Lower lobe of right lung (tissue), 2 donors: ENCODE data around the gene FOXP1. TPM values are rescaled to one million over a fixed set of nuclear protein-coding genes. Genes with fewer than 3 reads are reported as not detected.

Source experiments
- ATAC-seq, 2 donors: fragments of 200-7000 bp; cut with Tn5 transposase; one replicate each; pipeline ENCODE4 v1.9.1; 2020 to 2022; ENCODE audit warnings: mild to moderate bottlenecking in 2 of 2, moderate library complexity in 2 of 2
- DNase-seq: peaks from one replicate; pipeline ENCODE4 v3.0.0-alpha.2; 2020
- H3K27ac ChIP-seq: fragments of 200-600 bp; one replicate; pipeline ENCODE4 v1.8.0; 2022
- H3K27me3 ChIP-seq: fragments of 200-600 bp; one replicate; pipeline ENCODE4 v1.8.0; 2022; ENCODE audit warnings: low read depth
- H3K36me3 ChIP-seq: fragments of 200-600 bp; one replicate; pipeline ENCODE4 v1.8.0; 2022; ENCODE audit warnings: mild to moderate bottlenecking
- H3K4me1 ChIP-seq: fragments of 200-600 bp; one replicate; pipeline ENCODE4 v1.8.0; 2022
- H3K4me3 ChIP-seq: fragments of 200-600 bp; one replicate; pipeline ENCODE4 v1.8.0; 2022; ENCODE audit warnings: mild to moderate bottlenecking
- H3K9me3 ChIP-seq: fragments of 200-600 bp; one replicate; pipeline ENCODE4 v1.8.0; 2022
- CTCF ChIP-seq: fragments of 200-600 bp; IDR thresholded peaks from one replicate; pipeline ENCODE4 v1.8.0; 2022; ENCODE audit warnings: antibody characterized with exemption, mild to moderate bottlenecking
- intact Hi-C: fragments of 100-400 bp; cut with DNase I; formaldehyde crosslinking; loops from one replicate; pipeline ENCODE4 v1.11.0; 2022
- total RNA-seq: library from RNA; stranded (reverse); fragmentation: NEBNext Ultra II Directional; extraction: Animal tissue kit (Norgen Biotek cat#: 25700); gene quantifications from one replicate; pipeline ENCODE4 v1.2.1, GENCODE V29; 2021
- donor health status: DM: no; HTN: yes; CAD: no; lungs with severe emphysema.

FOXP1 gene
- total RNA-seq, 1 donor from 2014 or later, result 138 TPM

GRCh38 chr3:71180524-71180923, 403.0 kb downstream of the FOXP1 start:
- H3K4me3 ChIP-seq, result no peak overlapping the region
- no peaks in the 10 kb centered on the region for H3K9me3 ChIP-seq
- DNase-seq, result no peak
- H3K27me3 ChIP-seq, result no peaks in the 10 kb centered on the region
- intact Hi-C loops, result no loop called here
- H3K4me1 ChIP-seq, result peaks cover 6% of the 10 kb centered on the region
- ATAC-seq, result no peak
- TF ChIP-seq CTCF, result no peak
- H3K36me3 ChIP-seq, result no peaks in the 10 kb centered on the region
- H3K27ac ChIP-seq, result no peak overlapping the region

GRCh38 chr3:71177375-71177774, 406.2 kb downstream of the FOXP1 start:
- Histone ChIP-seq H3K4me1 (peaks cover 14% of the 10 kb centered on the region), H3K9me3 (no peaks in the 10 kb centered on the region), H3K27ac (no peak overlapping the region), H3K27me3 (no peaks in the 10 kb centered on the region), H3K36me3 (no peaks in the 10 kb centered on the region), H3K4me3 (no peak overlapping the region)
- ATAC-seq (peak; percentile 28 to 29), DNase-seq (no peak)
- TF ChIP-seq CTCF, result no peak
- intact Hi-C loops, result no loop called here

- no peak for TF ChIP-seq CTCF
- peaks cover 16% of the 10 kb centered on the region for H3K4me1 ChIP-seq
- H3K27me3 ChIP-seq, result no peaks in the 10 kb centered on the region
- ATAC-seq, result no peak
- intact Hi-C loops, result no loop called here
- no peak overlapping the region for H3K4me3 ChIP-seq
- H3K9me3 ChIP-seq, result no peaks in the 10 kb centered on the region
- no peaks in the 10 kb centered on the region for H3K36me3 ChIP-seq
- DNase-seq, result no peak
- no peak overlapping the region for H3K27ac ChIP-seq
Observed at GRCh38 chr3:71176366-71176765, 407.2 kb downstream of the FOXP1 start.

GRCh38 chr3:71175691-71176365, 407.7 kb downstream of the FOXP1 start:
- H3K27me3 ChIP-seq, result no peaks in the 10 kb centered on the region
- ATAC-seq (peak in 1 of 2 donors; percentile 14), DNase-seq (no peak)
- no peak overlapping the region for H3K4me3 ChIP-seq
- intact Hi-C loops, result no loop called here
- TF ChIP-seq CTCF, result no peak
- H3K9me3 ChIP-seq, result no peaks in the 10 kb centered on the region
- peaks cover 16% of the 10 kb centered on the region for H3K4me1 ChIP-seq
- H3K36me3 ChIP-seq, result no peaks in the 10 kb centered on the region
- no peak overlapping the region for H3K27ac ChIP-seq

GRCh38 chr3:71172951-71173350, 410.6 kb downstream of the FOXP1 start:
- Histone ChIP-seq H3K4me1 (peaks cover 28% of the 10 kb centered on the region), H3K36me3 (no peaks in the 10 kb centered on the region), H3K9me3 (no peaks in the 10 kb centered on the region), H3K4me3 (no peak overlapping the region), H3K27ac (no peak overlapping the region), H3K27me3 (no peaks in the 10 kb centered on the region)
- intact Hi-C loops, result no loop called here
- ATAC-seq (peak in 1 of 2 donors; percentile 28), DNase-seq (no peak)
- no peak for TF ChIP-seq CTCF
